Esophagus muscularis mucosa (tissue), 4 donors: ENCODE results near the gene RFPL3. TPM values are rescaled to one million over a fixed set of nuclear protein-coding genes. Genes with fewer than 3 reads are reported as not detected.

Source experiments
- DNase-seq: peaks from one replicate; pipeline ENCODE4 v3.0.0-alpha.2; 2017; ENCODE audit errors: extremely low spot score
- H3K27ac ChIP-seq, 4 donors: fragments of 200-600 bp; sonication (generic); replicated peaks in 1 of 4; 1 replicate in 3 of 4; 2 replicates in 1 of 4; pipeline ENCODE4 v1.5.1; 2016 to 2019; ENCODE audit warnings: mild to moderate bottlenecking in 1 of 4
- H3K27me3 ChIP-seq, 4 donors: fragments of 200-600 bp; sonication (generic); one replicate each; pipeline versions ENCODE4 v1.5.1 to v1.6.0; 2016 to 2019
- H3K36me3 ChIP-seq, 4 donors: fragments of 200-600 bp; sonication (generic); one replicate each; pipeline ENCODE4 v1.5.1; 2016 to 2019
- H3K4me1 ChIP-seq, 4 donors: fragments of 200-600 bp; sonication (generic); one replicate each; pipeline ENCODE4 v1.5.1; 2016 to 2019
- H3K4me3 ChIP-seq, 4 donors: fragments of 200-600 bp; sonication (generic); 1 replicate in 2 of 4; 2 replicates in 2 of 4; pipeline ENCODE4 v1.5.1; 2016 to 2019; ENCODE audit warnings: mild to moderate bottlenecking in 4 of 4, moderate library complexity in 1 of 4
- H3K9me3 ChIP-seq, 4 donors: fragments of 200-600 bp; sonication (generic); 1 replicate in 3 of 4; 2 replicates in 1 of 4; pipeline ENCODE4 v1.5.1; 2016 to 2019
- EP300 ChIP-seq: sonication (generic); formaldehyde crosslinking; IDR thresholded peaks from one replicate; pipeline ENCODE4 v1.6.1; 2017; ENCODE audit warnings: antibody characterized with exemption
- POLR2A ChIP-seq: fragments of 450-650 bp; IDR thresholded peaks from one replicate; pipeline ENCODE4 v1.6.1; 2017; ENCODE audit warnings: antibody characterized with exemption, moderate library complexity, mild to moderate bottlenecking, low read depth
- POLR2AphosphoS5 ChIP-seq, 2 donors: sonication (generic); formaldehyde crosslinking; IDR thresholded peaks; one replicate each; pipeline ENCODE4 v1.6.1; 2017; ENCODE audit warnings: antibody characterized with exemption in 2 of 2
- WGBS: methylation state at CpG from one replicate; pipeline ENCODE4 v1.1.5; 2018; 5-methylcytosine and 5-hydroxymethylcytosine counted together
- intact Hi-C: fragments of 100-400 bp; cut with DNase I; formaldehyde crosslinking; loops from one replicate; pipeline ENCODE4 v1.15.1; 2023
- total RNA-seq, 4 donors: library from RNA; depleted of rRNA; stranded (reverse); fragments of >200 nt; gene quantifications; one replicate each; pipeline versions ENCODE4 v1.1.0 to v1.2.1, GENCODE V29; 2016
- TF ChIP-seq, protein P1 (sequence below), 3 experiments: fragments of 200-600 bp in 2 of 3; fragments of 450-650 bp in 1 of 3; sonication (generic) in 2 of 3; IDR thresholded peaks; one replicate each; pipeline ENCODE4 v1.5.1; 2017 to 2019; ENCODE audit warnings: antibody characterized with exemption in 3 of 3, mild to moderate bottlenecking in 2 of 3, moderate library complexity in 1 of 3

The RFPL3 gene
- total RNA-seq, 4 donors from 2014 or later: not detected

GRCh38 chr22:32311551-32312071 is 46.1 kb upstream of the RFPL3 start:
- Histone ChIP-seq H3K4me3 (no peak overlapping the region), H3K36me3 (no peaks in the 10 kb centered on the region), H3K9me3 (peaks cover 0 to 5% (median 0%) of the 10 kb centered on the region in 4 donors), H3K4me1 (no peaks in the 10 kb centered on the region), H3K27me3 (peaks cover 0 to 47% (median 0%) of the 10 kb centered on the region in 4 donors), H3K27ac (no peak overlapping the region)
- DNase-seq: peak; percentile 47
- 70% methylated on average over 9 of the region's 11 CpGs for WGBS
- intact Hi-C loops: no loop called here
- TF ChIP-seq POLR2AphosphoS5 (IDR thresholded peaks at IDR 0.05) (no peak), EP300 (no peak), POLR2A (no peak)
- TF ChIP-seq, protein P1, sequence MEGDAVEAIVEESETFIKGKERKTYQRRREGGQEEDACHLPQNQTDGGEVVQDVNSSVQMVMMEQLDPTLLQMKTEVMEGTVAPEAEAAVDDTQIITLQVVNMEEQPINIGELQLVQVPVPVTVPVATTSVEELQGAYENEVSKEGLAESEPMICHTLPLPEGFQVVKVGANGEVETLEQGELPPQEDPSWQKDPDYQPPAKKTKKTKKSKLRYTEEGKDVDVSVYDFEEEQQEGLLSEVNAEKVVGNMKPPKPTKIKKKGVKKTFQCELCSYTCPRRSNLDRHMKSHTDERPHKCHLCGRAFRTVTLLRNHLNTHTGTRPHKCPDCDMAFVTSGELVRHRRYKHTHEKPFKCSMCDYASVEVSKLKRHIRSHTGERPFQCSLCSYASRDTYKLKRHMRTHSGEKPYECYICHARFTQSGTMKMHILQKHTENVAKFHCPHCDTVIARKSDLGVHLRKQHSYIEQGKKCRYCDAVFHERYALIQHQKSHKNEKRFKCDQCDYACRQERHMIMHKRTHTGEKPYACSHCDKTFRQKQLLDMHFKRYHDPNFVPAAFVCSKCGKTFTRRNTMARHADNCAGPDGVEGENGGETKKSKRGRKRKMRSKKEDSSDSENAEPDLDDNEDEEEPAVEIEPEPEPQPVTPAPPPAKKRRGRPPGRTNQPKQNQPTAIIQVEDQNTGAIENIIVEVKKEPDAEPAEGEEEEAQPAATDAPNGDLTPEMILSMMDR (IDR thresholded peaks at IDR 0.05): no peak

GRCh38 chr22:32312748-32313147 is 44.9 kb upstream of the RFPL3 start:
- no peaks in the 10 kb centered on the region for H3K4me1 ChIP-seq
- no peak overlapping the region for H3K4me3 ChIP-seq
- H3K9me3 ChIP-seq: peaks cover 0 to 5% (median 0%) of the 10 kb centered on the region in 4 donors
- H3K36me3 ChIP-seq: no peaks in the 10 kb centered on the region
- H3K27ac ChIP-seq: no peak overlapping the region
- no peak for DNase-seq
- H3K27me3 ChIP-seq: peaks cover 0 to 38% (median 0%) of the 10 kb centered on the region in 4 donors
- TF ChIP-seq EP300 (no peak), POLR2A (no peak), POLR2AphosphoS5 (IDR thresholded peaks at IDR 0.05) (no peak)
- TF ChIP-seq, protein P1 (IDR thresholded peaks at IDR 0.05): no peak
- WGBS: 91% methylated on average over 4 of the region's 4 CpGs
- intact Hi-C loops: no loop called here

DNA sequence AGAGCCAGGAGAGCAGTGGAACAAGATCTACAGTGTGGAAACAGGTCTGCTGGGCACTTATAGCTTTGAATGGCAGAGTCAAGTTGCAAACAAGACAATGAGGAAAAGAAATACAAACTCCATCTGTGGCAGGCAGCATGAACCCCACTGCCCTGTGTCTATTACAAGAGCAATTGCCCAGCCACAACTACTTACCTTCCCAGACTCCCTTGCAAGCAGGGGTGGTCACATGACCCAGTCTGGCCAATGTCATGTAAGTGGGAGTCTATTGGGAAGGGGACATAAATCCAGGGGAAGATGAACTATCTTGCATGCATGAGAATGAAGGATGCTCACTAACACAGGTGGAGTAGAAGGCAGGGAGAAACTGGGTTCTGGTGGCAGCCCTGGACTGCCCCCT is 44.1 kb upstream of the RFPL3 start:
- Histone ChIP-seq H3K4me3 (no peak overlapping the region), H3K9me3 (peaks cover 0 to 5% (median 0%) of the 10 kb centered on the region in 4 donors), H3K36me3 (no peaks in the 10 kb centered on the region), H3K27me3 (peaks cover 0 to 35% (median 0%) of the 10 kb centered on the region in 4 donors), H3K4me1 (no peaks in the 10 kb centered on the region), H3K27ac (no peak overlapping the region)
- intact Hi-C loops: no loop called here
- TF ChIP-seq POLR2A (no peak), EP300 (no peak), POLR2AphosphoS5 (IDR thresholded peaks at IDR 0.05) (no peak)
- TF ChIP-seq, protein P1 (IDR thresholded peaks at IDR 0.05): no peak
- DNase-seq: peak; percentile 57

DNA sequence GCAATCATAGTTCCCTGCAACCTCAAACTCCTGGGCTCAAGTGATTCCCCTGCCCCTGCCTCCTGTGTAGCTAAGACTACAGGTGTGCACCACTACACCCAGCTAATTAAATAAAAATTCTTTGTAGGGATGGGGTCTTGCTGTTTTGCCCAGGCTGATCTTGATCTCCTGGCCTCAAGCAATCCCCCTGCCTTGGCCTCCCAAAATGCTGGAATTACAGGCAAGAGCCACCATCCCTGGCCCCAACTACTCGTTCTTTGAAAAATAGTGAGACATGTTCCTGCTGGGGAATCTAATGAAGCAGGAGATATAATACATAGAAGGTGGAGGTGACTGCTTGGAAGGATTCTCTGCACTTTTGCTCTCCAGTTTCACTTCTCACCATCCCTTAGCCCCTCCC is 40.1 kb upstream of the RFPL3 start:
- 40% methylated on average over 1 of the region's 1 CpG for WGBS
- Histone ChIP-seq H3K36me3 (no peaks in the 10 kb centered on the region), H3K4me1 (no peaks in the 10 kb centered on the region), H3K27ac (no peak overlapping the region), H3K9me3 (peaks cover 0 to 11% (median 0%) of the 10 kb centered on the region in 4 donors), H3K27me3 (peaks cover 0 to 24% (median 0%) of the 10 kb centered on the region in 4 donors), H3K4me3 (no peak overlapping the region)
- DNase-seq: no peak
- TF ChIP-seq POLR2A (no peak), POLR2AphosphoS5 (IDR thresholded peaks at IDR 0.05) (no peak), EP300 (no peak)
- TF ChIP-seq, protein P1 (IDR thresholded peaks at IDR 0.05): no peak
- intact Hi-C loops: no loop called here

- no peaks in the 10 kb centered on the region for H3K36me3 ChIP-seq
- intact Hi-C loops: no loop called here
- H3K27ac ChIP-seq: no peak overlapping the region
- 61% methylated on average over 1 of the region's 1 CpG for WGBS
- H3K4me1 ChIP-seq: no peaks in the 10 kb centered on the region
- peaks cover 0 to 11% (median 0%) of the 10 kb centered on the region in 4 donors for H3K9me3 ChIP-seq
- no peak overlapping the region for H3K4me3 ChIP-seq
- TF ChIP-seq POLR2AphosphoS5 (IDR thresholded peaks at IDR 0.05): no peak
- no peak for TF ChIP-seq POLR2A
- TF ChIP-seq, protein P1 (IDR thresholded peaks at IDR 0.05): no peak
- no peak for TF ChIP-seq EP300
- H3K27me3 ChIP-seq: peaks cover 0 to 20% (median 0%) of the 10 kb centered on the region in 4 donors
- no peak for DNase-seq
Observed at GRCh38 chr22:32318361-32318760, 39.3 kb upstream of the RFPL3 start.
